ENCODE measurements around the gene FAM174B.

GRCh38 chr15:92687195-92687602 is 31.6 kb upstream of the FAM174B start:
- no peak for TF ChIP-seq TAF1 (conservative IDR thresholded peaks at IDR 0.05)
- no peak for TF ChIP-seq CTCF (IDR thresholded peaks at IDR 0.05; ENCODE audit: low read depth, low read length, missing input control)
- no peak for TF ChIP-seq HNF4A (conservative IDR thresholded peaks at IDR 0.05)
- no peak for TF ChIP-seq YY1 (IDR thresholded peaks at IDR 0.05)
- no peak for TF ChIP-seq GABPA (IDR thresholded peaks at IDR 0.05 in 1 of 2, conservative IDR thresholded peaks at IDR 0.05 in 1 of 2)
- TF ChIP-seq RAD21 (IDR thresholded peaks at IDR 0.05), result no peak
- TF ChIP-seq JUND (IDR thresholded peaks at IDR 0.05), result no peak
- no peak for TF ChIP-seq SP1 (IDR thresholded peaks at IDR 0.05)
- no peak for TF ChIP-seq HNF4G (IDR thresholded peaks at IDR 0.05)

All from liver (tissue), 3 donors.